Hypothalamus (tissue), 51 donors: ENCODE measurements around the gene VSTM2B.

ENCODE experiments used
- DNase-seq, 51 donors: peaks; one replicate each; lab custom pipeline; 2025; lab: John Stamatoyannopoulos, UW

Gene VSTM2B

GRCh38 chr19:29583196-29583999 is 57.6 kb downstream of the VSTM2B start:
- DNase-seq: no peak

- DNase-seq: no peak
These were observed 60.6 kb downstream of the VSTM2B start for GRCh38 chr19:29586401-29586800.

- DNase-seq: no peak
These were observed 61.3 kb downstream of the VSTM2B start for GRCh38 chr19:29587059-29587458.

- DNase-seq: no peak
These were observed 61.8 kb downstream of the VSTM2B start for GRCh38 chr19:29587518-29587986.

GRCh38 chr19:29588095-29588494 is 62.3 kb downstream of the VSTM2B start:
- DNase-seq: no peak

GRCh38 chr19:29590278-29590677 is 64.5 kb downstream of the VSTM2B start:
- DNase-seq: no peak

GRCh38 chr19:29591670-29592069 is 65.9 kb downstream of the VSTM2B start:
- DNase-seq: no peak

- DNase-seq: no peak
These were observed 68.1 kb downstream of the VSTM2B start for GRCh38 chr19:29593869-29594268.

- DNase-seq: no peak
These were observed 70.4 kb downstream of the VSTM2B start for GRCh38 chr19:29596080-29596727.

- DNase-seq: peak in 3 of 51 donors; percentile 3 to 50 (median 4)
These were observed 71.2 kb downstream of the VSTM2B start for GRCh38 chr19:29596885-29597525.

GRCh38 chr19:29598036-29598435 is 72.2 kb downstream of the VSTM2B start:
- no peak for DNase-seq

GRCh38 chr19:29598496-29598895 is 72.7 kb downstream of the VSTM2B start:
- DNase-seq: no peak

GRCh38 chr19:29603308-29603707 is 77.5 kb downstream of the VSTM2B start:
- no peak for DNase-seq

- DNase-seq: peak; percentile 82 to 98 (median 94)
These were observed 80.0 kb downstream of the VSTM2B start, which contains the start of gene POP4 for GRCh38 chr19:29605653-29606419. POP4 (plus strand) TSS chr19:29606283; CDS start chr19:29606319, 36 bp downstream.

GRCh38 chr19:29606420-29606747 is 80.6 kb downstream of the VSTM2B start:
- DNase-seq: no peak

- DNase-seq: no peak
These were observed 83.8 kb downstream of the VSTM2B start for GRCh38 chr19:29609636-29610035.

- no peak for DNase-seq
These were observed 84.4 kb downstream of the VSTM2B start for GRCh38 chr19:29610213-29610573.

GRCh38 chr19:29610574-29611271 is 84.9 kb downstream of the VSTM2B start:
- peak in 48 of 51 donors; percentile 10 to 85 (median 59) for DNase-seq

- no peak for DNase-seq
These were observed 86.3 kb downstream of the VSTM2B start for GRCh38 chr19:29612121-29612520.
